ENCODE data around the gene FBXO47.

Gene FBXO47

DNA sequence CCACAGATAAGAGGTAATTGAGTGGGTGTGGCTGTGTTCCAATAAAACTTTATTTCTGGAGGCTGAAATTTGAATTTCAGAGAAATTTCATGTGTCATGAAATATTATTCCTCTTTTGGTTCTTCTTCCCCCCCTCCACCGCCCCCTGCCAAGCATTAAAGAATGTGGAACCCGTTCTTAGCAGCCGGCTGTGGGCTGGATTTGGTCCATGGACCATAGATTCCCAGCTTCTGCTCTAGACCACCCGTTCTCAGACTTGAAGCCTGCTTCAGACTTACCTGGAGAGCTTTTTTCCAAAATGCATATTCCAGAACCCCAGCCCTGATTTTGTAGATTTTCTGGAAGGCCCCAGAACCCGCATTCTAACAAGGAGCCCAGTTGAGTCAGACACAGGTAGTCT, 56.9 kb downstream of the FBXO47 start:
- peaks cover 26% of the 10 kb centered on the region for H3K36me3 Mint-ChIP-seq (ENCODE audit: low read depth)
- no peak overlapping the region for H3K4me3 Mint-ChIP-seq
- no peaks in the 10 kb centered on the region for H3K9me3 Mint-ChIP-seq
- H3K4me1 Mint-ChIP-seq (ENCODE audit: low read depth), result peaks cover 4% of the 10 kb centered on the region
- H3K27ac Mint-ChIP-seq, result no peak overlapping the region
- no peaks in the 10 kb centered on the region for H3K27me3 Mint-ChIP-seq (ENCODE audit: low read depth)
- DNase-seq (ENCODE audit: low spot score), result no peak

GRCh38 chr17:38908676-38909181, 58.5 kb downstream of the FBXO47 start:
- Mint-ChIP-seq H3K27ac (no peak overlapping the region), H3K27me3 (ENCODE audit: low read depth) (no peaks in the 10 kb centered on the region), H3K36me3 (ENCODE audit: low read depth) (peaks cover 30% of the 10 kb centered on the region), H3K9me3 (no peaks in the 10 kb centered on the region), H3K4me3 (no peak overlapping the region), H3K4me1 (ENCODE audit: low read depth) (peaks cover 4% of the 10 kb centered on the region)
- DNase-seq (ENCODE audit: low spot score), result no peak

DNA sequence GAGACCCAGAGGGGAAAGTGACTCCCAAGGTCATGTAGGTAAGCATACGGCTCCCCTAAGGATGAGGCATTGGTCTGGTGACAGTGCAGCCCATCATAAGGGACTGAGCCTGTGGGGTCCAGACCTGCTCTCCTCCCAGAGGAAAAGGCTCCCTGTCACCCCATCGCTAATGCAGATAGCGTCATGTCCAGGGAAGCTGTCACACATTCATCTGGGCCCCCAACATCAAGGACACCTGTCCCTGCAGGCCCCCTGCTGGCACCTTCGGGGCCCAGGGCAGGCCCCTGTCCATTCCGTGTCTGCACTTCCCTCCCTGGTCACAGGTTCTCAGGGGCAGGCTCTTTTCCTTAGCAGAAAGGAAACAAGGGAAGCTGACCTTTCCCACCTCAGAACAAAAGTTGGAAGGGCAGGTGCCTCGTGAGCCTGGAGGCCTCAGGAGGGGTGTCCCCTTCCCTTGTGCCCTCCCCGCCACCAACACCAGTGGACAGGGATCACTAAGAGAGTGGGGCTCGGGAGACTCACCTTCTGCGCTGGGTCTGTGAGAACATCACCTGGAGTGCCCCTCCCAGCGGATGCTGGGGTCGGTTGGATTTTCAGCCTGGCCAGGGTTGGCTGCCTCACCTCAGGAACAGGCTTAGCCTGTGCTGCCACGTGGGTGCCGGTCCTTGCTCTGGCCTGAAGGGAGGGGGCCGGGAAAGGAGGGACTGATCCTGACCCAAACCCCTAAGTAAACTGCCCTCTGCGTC, 59.1 kb downstream of the FBXO47 start:
- Mint-ChIP-seq H3K27ac (no peak overlapping the region), H3K4me1 (ENCODE audit: low read depth) (peaks cover 8% of the 10 kb centered on the region), H3K4me3 (no peak overlapping the region), H3K9me3 (no peaks in the 10 kb centered on the region), H3K27me3 (ENCODE audit: low read depth) (no peaks in the 10 kb centered on the region), H3K36me3 (ENCODE audit: low read depth) (peaks cover 33% of the 10 kb centered on the region)
- DNase-seq (ENCODE audit: low spot score), result no peak

DNA sequence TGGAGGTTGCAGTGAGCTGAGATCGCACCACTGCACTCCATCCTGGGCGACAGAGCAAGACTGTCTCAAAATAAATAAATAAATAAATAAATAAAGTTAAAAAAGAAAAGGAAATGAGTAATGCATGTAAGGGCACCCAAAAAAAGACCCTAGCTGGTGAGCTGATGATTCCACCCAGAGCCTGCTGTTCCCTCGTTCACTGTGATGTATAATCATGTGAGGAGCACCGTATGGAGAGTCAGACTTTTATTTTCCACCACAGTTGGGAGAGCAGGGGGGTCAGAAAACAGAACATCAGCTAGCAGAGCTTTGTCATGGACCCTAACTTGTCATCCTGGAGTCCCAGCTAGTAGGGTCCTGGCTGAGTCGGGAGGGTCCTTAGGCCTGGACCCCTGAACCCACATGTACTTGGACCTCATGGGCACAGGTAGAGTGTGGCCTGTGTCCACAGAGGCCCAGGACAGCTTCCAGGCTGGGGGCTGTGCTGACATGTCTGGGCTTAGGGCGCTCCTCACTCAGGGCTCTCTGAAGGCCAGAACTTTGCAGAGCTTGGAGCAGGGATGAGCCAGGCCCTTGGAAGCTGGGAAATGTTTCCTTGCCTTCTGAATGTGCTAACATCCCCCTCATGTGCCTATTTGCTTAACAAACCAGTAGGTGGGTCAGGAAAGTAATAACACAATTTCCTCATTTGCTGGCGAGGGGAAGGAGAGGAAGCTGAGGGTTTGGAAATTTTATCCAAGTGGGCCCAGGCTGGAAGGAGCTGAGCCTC, 60.6 kb downstream of the FBXO47 start:
- Mint-ChIP-seq H3K27me3 (ENCODE audit: low read depth) (no peaks in the 10 kb centered on the region), H3K27ac (no peak overlapping the region), H3K4me1 (ENCODE audit: low read depth) (peaks cover 10% of the 10 kb centered on the region), H3K4me3 (no peak overlapping the region), H3K36me3 (ENCODE audit: low read depth) (peaks cover 39% of the 10 kb centered on the region), H3K9me3 (no peaks in the 10 kb centered on the region)
- no peak for DNase-seq (ENCODE audit: low spot score)

GRCh38 chr17:38905375-38905774, 61.8 kb downstream of the FBXO47 start:
- no peaks in the 10 kb centered on the region for H3K9me3 Mint-ChIP-seq
- no peak for DNase-seq (ENCODE audit: low spot score)
- H3K36me3 Mint-ChIP-seq (ENCODE audit: low read depth), result peaks cover 45% of the 10 kb centered on the region
- no peak overlapping the region for H3K27ac Mint-ChIP-seq
- H3K4me3 Mint-ChIP-seq, result no peak overlapping the region
- H3K4me1 Mint-ChIP-seq (ENCODE audit: low read depth), result peaks cover 19% of the 10 kb centered on the region
- H3K27me3 Mint-ChIP-seq (ENCODE audit: low read depth), result no peaks in the 10 kb centered on the region

DNA sequence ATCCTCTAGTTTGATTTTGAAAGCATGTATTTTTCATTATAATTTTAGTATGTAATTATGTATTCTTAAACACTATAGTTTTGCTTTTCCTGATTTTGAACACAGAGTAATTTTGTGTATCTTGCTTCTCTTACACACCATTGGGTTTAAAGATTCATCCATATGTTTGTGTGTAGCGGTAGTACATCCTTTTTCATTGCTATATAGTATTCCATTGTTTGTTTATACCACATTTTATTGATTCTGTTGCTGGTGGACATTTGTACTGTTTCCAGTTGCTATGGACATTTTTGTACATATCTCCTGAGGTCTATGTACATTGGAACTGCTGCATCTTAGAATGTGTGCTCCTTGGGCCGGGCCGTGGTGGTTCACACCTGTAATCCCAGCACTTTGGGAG, 62.3 kb downstream of the FBXO47 start:
- Mint-ChIP-seq H3K27ac (no peak overlapping the region), H3K9me3 (no peaks in the 10 kb centered on the region), H3K4me3 (no peak overlapping the region), H3K36me3 (ENCODE audit: low read depth) (peaks cover 45% of the 10 kb centered on the region), H3K27me3 (ENCODE audit: low read depth) (no peaks in the 10 kb centered on the region), H3K4me1 (ENCODE audit: low read depth) (peaks cover 19% of the 10 kb centered on the region)
- DNase-seq (ENCODE audit: low spot score), result no peak

- Mint-ChIP-seq H3K36me3 (ENCODE audit: low read depth) (peaks cover 57% of the 10 kb centered on the region), H3K27me3 (ENCODE audit: low read depth) (no peaks in the 10 kb centered on the region), H3K4me1 (ENCODE audit: low read depth) (peaks cover 31% of the 10 kb centered on the region), H3K9me3 (no peaks in the 10 kb centered on the region), H3K4me3 (no peak overlapping the region), H3K27ac (no peak overlapping the region)
- no peak for DNase-seq (ENCODE audit: low spot score)
Observed at GRCh38 chr17:38903404-38903803, 63.8 kb downstream of the FBXO47 start.

- Mint-ChIP-seq H3K36me3 (ENCODE audit: low read depth) (peaks cover 72% of the 10 kb centered on the region), H3K4me1 (ENCODE audit: low read depth) (peaks cover 40% of the 10 kb centered on the region), H3K27me3 (ENCODE audit: low read depth) (no peaks in the 10 kb centered on the region), H3K9me3 (no peaks in the 10 kb centered on the region), H3K4me3 (peak overlapping the region; percentile 61), H3K27ac (peak overlapping the region; percentile 87)
- DNase-seq (ENCODE audit: low spot score), result peak; percentile 24
Observed at GRCh38 chr17:38900978-38901656, 66.1 kb downstream of the FBXO47 start.

- Mint-ChIP-seq H3K27me3 (ENCODE audit: low read depth) (no peaks in the 10 kb centered on the region), H3K4me3 (peak overlapping the region; percentile 82), H3K36me3 (ENCODE audit: low read depth) (peaks cover 67% of the 10 kb centered on the region), H3K4me1 (ENCODE audit: low read depth) (peaks cover 40% of the 10 kb centered on the region), H3K27ac (peak overlapping the region; percentile 95), H3K9me3 (no peaks in the 10 kb centered on the region)
- no peak for DNase-seq (ENCODE audit: low spot score)
Observed at GRCh38 chr17:38899421-38899820, 67.8 kb downstream of the FBXO47 start.

DNA sequence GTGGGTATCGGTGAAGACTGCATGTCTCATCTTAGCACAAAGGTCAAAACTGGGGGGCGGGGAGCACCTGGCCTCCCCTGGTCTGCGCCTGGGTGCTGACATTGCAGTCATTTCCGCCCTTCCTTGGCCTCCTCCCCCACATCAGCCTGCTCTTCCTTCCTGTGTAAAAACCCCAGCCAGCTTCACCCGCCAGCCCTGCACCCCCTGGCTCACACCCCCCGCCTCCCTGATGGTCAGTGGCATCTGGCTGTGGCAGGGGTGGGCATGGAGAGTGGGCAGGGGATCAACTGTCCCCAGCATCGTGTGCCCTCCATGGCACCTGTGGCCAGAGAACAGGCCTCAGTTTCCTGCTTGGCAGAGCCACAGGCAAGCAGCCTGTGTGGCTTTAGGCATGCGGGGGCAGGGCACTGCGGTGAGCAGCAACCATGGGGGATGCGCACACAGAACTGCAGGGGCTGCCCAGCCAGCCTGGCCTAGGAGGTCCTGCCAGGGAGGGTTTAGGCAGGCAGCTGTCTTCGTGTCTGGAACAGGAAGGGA, 68.3 kb downstream of the FBXO47 start:
- H3K36me3 Mint-ChIP-seq (ENCODE audit: low read depth), result peaks cover 67% of the 10 kb centered on the region
- H3K9me3 Mint-ChIP-seq, result no peaks in the 10 kb centered on the region
- peak overlapping the region; percentile 95 for H3K27ac Mint-ChIP-seq
- DNase-seq (ENCODE audit: low spot score), result peak; percentile 91
- H3K4me3 Mint-ChIP-seq, result peak overlapping the region; percentile 82
- H3K27me3 Mint-ChIP-seq (ENCODE audit: low read depth), result no peaks in the 10 kb centered on the region
- H3K4me1 Mint-ChIP-seq (ENCODE audit: low read depth), result peaks cover 46% of the 10 kb centered on the region

- Mint-ChIP-seq H3K4me1 (ENCODE audit: low read depth) (peaks cover 44% of the 10 kb centered on the region), H3K27ac (peak overlapping the region; percentile 95), H3K9me3 (no peaks in the 10 kb centered on the region), H3K4me3 (peak overlapping the region; percentile 82), H3K36me3 (ENCODE audit: low read depth) (peaks cover 61% of the 10 kb centered on the region), H3K27me3 (ENCODE audit: low read depth) (no peaks in the 10 kb centered on the region)
- no peak for DNase-seq (ENCODE audit: low spot score)
Observed at GRCh38 chr17:38898291-38898679, 68.9 kb downstream of the FBXO47 start.

DNA sequence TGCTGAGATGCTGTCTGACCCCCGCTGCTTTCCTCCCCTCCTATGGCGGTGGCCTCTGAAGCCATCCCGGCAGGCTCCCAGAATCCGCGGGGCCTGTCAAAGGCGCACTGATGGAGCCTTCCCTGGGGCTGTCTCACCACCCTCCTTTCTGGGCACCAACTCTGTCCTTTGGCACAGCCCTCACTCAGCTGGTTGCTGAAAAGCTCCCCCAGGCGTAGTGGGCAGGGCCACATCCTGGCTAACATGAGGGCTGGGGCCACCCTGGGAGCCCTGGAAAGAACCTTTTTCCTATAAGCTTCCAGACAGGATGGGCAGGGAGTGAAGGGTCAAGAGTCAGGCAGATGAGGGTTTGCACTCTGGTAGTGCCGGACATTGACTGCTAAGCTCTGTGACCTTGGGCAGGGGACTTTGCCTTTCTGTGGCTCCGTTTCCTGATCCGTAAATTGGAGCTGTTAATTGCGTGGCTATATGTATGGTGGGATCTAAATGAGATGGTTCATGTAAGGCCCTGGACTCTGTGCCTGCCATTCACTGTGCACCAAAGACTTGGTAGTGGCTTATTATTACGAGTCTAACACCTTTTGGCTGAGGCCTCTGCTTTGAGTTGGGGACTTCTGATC, 69.4 kb downstream of the FBXO47 start:
- Mint-ChIP-seq H3K27ac (peak overlapping the region; percentile 95), H3K36me3 (ENCODE audit: low read depth) (peaks cover 57% of the 10 kb centered on the region), H3K4me3 (peak overlapping the region; percentile 82), H3K4me1 (ENCODE audit: low read depth) (peaks cover 42% of the 10 kb centered on the region), H3K27me3 (ENCODE audit: low read depth) (no peaks in the 10 kb centered on the region), H3K9me3 (no peaks in the 10 kb centered on the region)
- DNase-seq (ENCODE audit: low spot score), result no peak

GRCh38 chr17:38897176-38897575, 70.0 kb downstream of the FBXO47 start:
- Mint-ChIP-seq H3K36me3 (ENCODE audit: low read depth) (peaks cover 60% of the 10 kb centered on the region), H3K4me3 (peak overlapping the region; percentile 82), H3K9me3 (no peaks in the 10 kb centered on the region), H3K4me1 (ENCODE audit: low read depth) (peaks cover 47% of the 10 kb centered on the region), H3K27me3 (ENCODE audit: low read depth) (no peaks in the 10 kb centered on the region), H3K27ac (no peak overlapping the region)
- DNase-seq (ENCODE audit: low spot score), result no peak
